Testis (tissue), 2 donors: ENCODE results near the gene DRC3.

Source experiments
- POLR2A ChIP-seq: fragments of 450-650 bp; IDR thresholded peaks from one replicate; pipeline ENCODE4 v1.6.1; 2017; ENCODE audit warnings: antibody characterized with exemption, mild to moderate bottlenecking, moderate library complexity
- TF ChIP-seq, protein P1 (sequence below), 3 experiments: fragments of 450-650 bp in 2 of 3; fragments of 200-600 bp in 1 of 3; sonication (generic) in 1 of 3; IDR thresholded peaks; one replicate each; pipeline ENCODE4 v1.5.1; 2016 to 2019; ENCODE audit warnings: antibody characterized with exemption in 3 of 3, mild to moderate bottlenecking in 2 of 3, moderate library complexity in 1 of 3

DNA sequence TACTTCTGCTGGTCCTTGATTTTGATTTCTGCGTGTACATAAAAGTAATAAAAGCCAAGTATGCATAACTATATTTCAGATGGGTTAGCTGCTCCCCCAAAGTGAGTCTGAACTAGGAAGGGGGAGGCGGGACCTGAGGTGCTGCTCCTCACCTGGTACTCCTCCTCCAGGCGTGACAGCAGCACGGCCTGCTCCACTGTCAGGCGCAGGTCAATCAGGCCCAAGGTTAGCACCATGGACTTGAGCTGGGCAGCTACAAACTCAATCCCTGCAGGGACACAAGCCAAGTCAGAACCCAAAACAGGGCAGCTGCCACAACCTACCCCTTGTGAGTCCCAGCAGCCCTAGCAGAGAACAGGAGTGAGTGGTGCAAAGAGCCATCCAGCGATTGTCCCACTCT lies 48.3 kb downstream of the DRC3 start:
- TF ChIP-seq, protein P1, sequence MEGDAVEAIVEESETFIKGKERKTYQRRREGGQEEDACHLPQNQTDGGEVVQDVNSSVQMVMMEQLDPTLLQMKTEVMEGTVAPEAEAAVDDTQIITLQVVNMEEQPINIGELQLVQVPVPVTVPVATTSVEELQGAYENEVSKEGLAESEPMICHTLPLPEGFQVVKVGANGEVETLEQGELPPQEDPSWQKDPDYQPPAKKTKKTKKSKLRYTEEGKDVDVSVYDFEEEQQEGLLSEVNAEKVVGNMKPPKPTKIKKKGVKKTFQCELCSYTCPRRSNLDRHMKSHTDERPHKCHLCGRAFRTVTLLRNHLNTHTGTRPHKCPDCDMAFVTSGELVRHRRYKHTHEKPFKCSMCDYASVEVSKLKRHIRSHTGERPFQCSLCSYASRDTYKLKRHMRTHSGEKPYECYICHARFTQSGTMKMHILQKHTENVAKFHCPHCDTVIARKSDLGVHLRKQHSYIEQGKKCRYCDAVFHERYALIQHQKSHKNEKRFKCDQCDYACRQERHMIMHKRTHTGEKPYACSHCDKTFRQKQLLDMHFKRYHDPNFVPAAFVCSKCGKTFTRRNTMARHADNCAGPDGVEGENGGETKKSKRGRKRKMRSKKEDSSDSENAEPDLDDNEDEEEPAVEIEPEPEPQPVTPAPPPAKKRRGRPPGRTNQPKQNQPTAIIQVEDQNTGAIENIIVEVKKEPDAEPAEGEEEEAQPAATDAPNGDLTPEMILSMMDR (IDR thresholded peaks at IDR 0.05): no peak
- no peak for TF ChIP-seq POLR2A
